Umbilical cord (tissue), 2 donors: ENCODE results near the gene SNX32. TPM values are rescaled to one million over a fixed set of nuclear protein-coding genes. Genes with fewer than 3 reads are reported as not detected.
A peak's percentile ranks its signal among the peaks of the same experiment; 100 is the strongest.

ENCODE experiments used
- DNase-seq: peaks from one replicate; pipeline ENCODE4 v3.0.0-alpha.2; 2015; ENCODE audit warnings: low spot score
- total RNA-seq: library from RNA; depleted of rRNA; stranded (reverse); fragments of >200 nt; gene quantifications from one replicate; pipeline ENCODE4 v1.2.3, GENCODE V29; 2014; ENCODE audit warnings: low replicate concordance; ENCODE audit not compliant: insufficient read depth

Gene SNX32
- 1.9 TPM for total RNA-seq

GRCh38 chr11:65833297-65834030 lies at the start of gene SNX32:
SNX32 (plus strand) TSS chr11:65833963; CDS start chr11:65834066, 103 bp downstream.
- peak; percentile 96 for DNase-seq

GRCh38 chr11:65785319-65786007 lies 48.3 kb upstream of the SNX32 start:
- DNase-seq: no peak

DNA sequence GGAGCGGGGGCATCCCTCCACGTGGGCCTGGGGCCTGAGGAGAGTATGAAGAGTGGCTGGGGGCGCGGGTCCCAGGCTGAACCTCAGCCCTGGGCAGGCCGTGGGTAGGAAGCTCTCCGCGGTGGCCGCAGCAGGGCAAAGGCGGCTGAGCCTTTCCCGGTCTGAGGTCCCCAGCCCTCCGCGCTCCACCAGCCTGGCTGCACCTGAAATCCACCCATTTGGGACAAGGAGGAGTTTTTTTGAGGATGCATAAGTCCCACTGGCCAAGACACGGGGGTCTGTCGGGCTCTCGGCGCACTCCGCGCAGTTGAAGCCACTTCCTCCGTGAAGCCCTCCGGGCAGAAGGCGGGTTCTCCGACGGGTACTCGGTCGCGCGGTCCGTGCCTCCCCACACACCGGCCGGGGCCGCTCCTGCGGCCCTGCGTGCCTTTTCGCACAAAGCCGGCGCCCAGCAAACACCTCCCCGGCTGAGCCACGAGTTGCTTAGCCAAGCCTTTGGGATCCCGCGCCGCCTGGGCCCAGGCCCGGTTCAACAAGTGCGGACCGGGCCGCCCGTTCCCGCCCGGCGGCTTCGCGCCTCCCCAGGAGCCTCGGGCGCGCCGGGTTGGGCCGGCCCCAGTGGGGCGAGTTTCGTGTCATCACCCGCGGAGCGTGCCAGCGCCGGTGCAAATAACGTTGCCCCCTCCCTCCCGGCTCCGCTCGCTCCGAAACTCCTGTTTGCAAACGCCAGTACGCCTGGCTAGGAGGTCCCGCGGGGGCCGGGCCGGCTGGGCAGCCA lies 47.6 kb upstream of the SNX32 start:
- DNase-seq: no peak

- DNase-seq: peak; percentile 26
Measured at GRCh38 chr11:65786786-65787636, 46.8 kb upstream of the SNX32 start, which contains the start of gene OVOL1. OVOL1 (plus strand) TSS chr11:65787063; CDS start chr11:65787374, 311 bp downstream.

- DNase-seq: no peak
Measured at GRCh38 chr11:65787649-65788622, 45.8 kb upstream of the SNX32 start.

DNA sequence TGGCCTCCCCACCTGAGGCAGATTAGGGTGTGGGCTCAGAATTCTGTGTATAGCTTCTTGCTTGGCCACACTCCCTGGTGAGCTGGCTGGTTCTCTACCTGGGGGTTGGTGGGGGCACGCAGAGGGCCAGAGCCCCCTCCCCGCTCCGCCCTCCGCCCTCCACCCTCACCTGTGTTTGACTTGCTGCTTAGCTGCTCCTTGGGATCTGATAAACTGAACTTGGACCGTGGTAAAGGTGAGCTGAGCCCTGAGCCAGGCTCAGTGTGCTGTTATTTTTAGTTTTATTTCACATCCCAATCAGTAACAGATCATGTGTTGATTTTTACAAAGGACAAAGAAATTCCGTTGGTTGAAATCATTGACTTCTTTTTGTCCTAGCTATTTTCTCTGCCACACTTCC lies 44.9 kb upstream of the SNX32 start:
- DNase-seq: no peak

DNA sequence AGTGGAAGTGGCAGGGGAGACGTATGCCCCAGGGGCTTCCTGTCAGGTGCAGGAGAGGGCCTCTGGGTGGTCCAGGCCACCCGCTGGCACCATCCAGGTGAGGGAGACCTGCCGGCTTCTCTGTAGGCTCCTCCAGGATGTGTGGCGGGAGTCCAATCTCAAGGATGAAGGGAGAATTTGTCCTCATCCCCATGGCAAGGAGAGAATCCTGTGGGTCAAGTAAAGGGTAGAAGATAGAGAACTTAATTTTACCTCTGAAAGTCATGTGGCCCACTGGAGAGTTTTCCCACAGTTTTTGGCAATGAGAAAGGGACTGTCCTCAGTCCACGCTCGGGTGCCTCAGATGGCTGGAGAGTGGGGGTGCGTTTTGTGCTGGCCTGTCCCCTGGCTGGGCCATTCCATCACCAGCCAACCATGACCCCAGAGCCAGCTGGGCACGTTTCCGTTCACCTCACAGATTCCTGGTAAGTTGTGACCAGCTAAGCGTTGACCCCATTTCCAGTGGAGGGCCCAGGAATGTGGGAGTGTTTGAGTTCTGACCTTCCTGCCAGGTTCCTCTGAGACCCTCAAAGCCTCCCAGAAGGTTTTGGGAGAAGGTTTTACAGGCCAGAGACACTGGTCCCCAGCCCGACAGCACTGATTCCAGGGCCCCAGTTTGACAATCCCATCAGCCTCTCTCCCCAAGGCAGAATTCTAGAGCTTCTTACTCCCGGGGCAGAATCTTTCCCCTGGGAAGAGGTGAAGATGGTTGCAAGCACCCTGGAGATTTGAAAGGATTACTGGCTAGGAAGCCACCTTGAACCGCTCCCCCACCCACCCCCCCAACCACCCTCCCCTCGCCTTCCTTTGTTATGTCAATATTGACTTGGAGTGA lies 44.3 kb upstream of the SNX32 start:
- DNase-seq: no peak

DNA sequence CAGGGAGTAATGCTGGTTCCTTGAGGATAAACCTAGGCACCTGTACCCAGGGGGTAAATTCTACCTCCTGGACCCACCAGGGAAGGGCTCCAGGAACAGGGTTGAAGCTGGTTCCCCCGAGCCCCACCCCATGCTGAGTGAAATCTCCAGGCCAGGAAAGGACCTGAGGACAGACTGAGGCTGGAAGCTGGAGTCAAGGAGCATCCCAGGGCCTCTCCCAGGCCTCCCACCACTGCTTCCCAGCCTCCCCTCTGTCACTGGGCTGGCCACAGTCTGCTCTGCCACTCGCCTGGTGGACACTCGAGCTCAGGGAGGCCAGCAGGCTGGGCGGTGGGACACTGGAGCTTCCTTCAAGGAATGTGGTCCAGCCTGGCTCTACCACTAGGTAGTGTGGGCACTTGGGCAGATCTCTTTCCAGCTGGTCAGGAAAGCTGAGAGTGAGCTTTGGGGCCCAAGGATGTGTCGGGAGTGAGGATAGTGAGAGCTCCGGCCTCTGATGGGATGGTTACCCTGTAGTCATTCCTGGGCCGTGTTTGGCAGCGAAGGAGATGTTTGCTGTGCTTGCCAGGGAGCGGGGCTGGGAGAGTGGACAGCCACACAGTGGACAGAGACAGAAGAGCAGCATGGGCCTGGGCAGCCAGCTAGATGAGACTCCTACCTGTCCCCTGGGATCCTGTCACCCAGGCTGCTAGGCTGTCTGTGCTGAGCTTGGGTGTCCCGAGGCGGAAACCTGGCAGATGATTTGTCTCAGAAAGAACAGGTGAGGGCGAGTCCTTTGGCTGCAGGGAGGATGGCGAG lies 43.5 kb upstream of the SNX32 start:
- no peak for DNase-seq

DNA sequence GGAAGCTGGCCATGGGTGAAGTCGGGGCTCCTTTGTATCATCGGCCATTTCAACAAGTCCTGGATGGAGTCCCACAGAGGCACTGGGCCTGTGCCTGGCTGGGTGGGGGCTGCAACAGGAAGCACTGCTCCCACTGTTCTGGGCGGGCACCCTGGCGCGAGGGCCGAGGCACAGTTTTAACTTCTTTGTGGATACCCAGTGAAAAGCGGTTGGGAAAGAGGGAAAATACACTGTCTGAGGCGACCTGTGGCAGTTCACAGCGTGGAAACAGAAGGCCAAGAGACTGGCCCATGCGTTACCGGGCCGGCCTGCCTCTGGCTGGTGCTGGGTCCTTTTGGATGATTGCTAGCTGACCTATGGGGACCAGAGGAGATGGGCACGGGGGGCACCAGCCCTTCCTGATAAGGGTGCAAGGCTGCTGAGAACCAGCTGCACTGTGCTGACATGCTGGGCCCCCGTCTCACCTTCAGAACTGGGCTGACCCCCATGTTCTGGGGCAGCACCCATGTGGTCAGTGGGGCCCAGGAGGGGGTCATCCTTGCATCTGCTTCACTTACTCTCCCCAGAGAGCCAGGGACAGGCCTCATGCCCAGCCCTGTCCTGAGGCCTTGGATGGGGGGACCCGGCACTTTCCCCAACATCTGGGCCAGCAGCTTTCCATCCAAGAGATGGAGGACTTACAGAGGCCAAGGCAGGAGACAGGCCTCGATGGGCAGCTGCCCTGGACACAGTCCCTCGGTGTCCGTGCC lies 42.7 kb upstream of the SNX32 start:
- DNase-seq: no peak

GRCh38 chr11:65791719-65792213 lies 42.0 kb upstream of the SNX32 start:
- DNase-seq: no peak

DNA sequence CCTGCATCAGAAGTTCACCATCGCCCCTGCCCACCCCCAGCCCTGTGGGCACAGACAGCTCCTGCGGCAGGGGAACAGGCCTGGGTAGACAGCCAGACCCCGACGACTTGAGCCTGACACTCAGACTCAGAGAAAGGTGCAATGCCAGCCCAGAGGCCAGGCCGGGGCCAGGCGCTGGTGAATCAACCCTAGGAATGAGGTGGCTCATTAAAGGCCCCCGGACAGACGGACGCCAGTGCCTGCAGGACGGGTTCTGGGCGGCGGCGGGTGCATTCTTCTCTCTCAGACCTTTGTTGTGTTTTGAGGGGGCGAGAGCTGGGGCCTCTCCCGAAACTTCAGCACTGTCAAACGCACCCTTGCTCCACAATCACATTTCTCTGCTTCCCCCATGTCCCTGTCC lies 41.3 kb upstream of the SNX32 start:
- DNase-seq: no peak

DNA sequence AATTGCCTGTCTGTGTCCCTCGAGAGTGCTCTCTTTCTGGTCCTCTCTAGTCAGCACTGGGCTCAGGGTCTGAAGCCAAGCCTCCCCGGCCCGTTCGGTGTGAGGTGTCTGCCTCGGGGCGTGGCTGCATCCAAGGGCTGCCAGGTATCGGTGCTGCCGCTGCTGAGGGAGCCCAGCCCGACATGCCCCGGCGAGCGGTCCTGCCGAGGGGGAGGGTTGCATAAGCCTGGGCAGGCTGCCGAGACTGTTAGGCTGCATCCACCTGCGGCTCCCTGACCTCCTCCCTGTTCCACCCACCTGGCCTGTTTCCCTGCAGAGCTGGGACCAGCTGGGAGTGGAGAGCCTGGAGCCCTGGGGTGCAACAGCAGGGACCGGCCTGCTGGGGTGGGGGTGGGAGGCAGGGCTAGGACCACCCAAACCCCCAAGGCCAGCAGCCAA lies 40.6 kb upstream of the SNX32 start:
- DNase-seq: no peak

DNA sequence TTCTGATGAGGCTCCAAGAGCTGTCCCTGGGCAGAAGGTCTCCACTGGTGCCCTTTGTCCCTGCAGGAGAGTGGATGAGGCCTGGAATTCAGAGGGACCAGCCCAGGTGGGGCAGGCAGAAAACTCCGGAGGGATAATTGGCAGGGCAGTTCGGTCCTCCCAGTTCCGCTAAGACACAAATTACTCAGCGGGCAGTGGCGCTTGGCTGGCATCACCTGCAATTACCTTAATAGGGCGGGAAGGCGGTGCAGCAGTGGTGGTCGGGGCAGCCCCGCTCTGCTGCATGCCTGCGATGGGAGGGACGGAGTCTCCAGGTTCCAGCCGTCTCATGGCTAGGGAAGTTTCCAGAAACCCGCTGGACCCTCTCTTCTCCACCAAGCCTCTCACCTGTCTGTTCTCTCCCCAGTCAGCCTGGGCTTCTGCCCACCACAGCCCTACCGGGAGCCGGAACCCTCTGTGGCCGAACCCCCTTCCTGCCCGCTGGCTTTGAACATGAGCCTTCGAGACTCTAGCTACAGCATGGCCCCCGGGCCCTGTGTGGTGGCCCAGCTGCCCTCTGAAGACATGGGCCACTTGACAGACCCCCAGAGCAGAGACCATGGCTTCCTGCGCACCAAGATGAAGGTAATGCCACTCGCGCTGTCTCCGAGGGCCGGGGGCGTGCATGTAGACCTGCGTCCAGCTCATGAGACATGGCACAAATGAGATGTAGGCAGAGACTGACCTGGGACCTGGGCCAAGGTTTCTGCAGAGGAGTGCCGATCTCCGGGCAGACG lies 40.0 kb upstream of the SNX32 start:
- DNase-seq: no peak

- DNase-seq: no peak
Measured at GRCh38 chr11:65794570-65795510, 38.9 kb upstream of the SNX32 start.
